GM12878 (cell line): ENCODE measurements around the gene DSTN. TPM values are rescaled to one million over a fixed set of nuclear protein-coding genes. Genes with fewer than 3 reads are reported as not detected.

Experiments used
- ATAC-seq: fragments of 200-7000 bp; cut with Tn5 transposase; 3 replicates; pipeline ENCODE4 v1.9.1; 2020; ENCODE audit warnings: mild to moderate bottlenecking, moderate library complexity
- BruUV-seq: library from RNA; stranded (reverse); fragments of 400-500 nt; replicated peaks from 2 replicates; lab custom pipeline; 2021; lab: Mats Ljungman, UMichigan
- CTCF ChIA-PET: fragments of 300-600 bp; sonication (Branson Sonifier 250); formaldehyde crosslinking; extraction: SDS; loops from one replicate; lab custom pipeline; 2021; ENCODE audit warnings: inconsistent platforms; lab: Yijun Ruan, JAX
- POLR2A ChIA-PET: fragments of 350-600 bp; formaldehyde crosslinking; extraction: SDS; loops from one replicate; lab custom pipeline; 2021; ENCODE audit warnings: inconsistent platforms; lab: Charles Lee
- RAD21 ChIA-PET: fragments of 300-600 bp; sonication (Branson Sonifier 250); formaldehyde crosslinking; loops from one replicate; lab custom pipeline; 2023; ENCODE audit warnings: antibody characterized with exemption; ENCODE audit not compliant: unreplicated experiment; lab: Charles Lee
- SMC1A ChIA-PET: fragments of 300-600 bp; sonication (Branson Sonifier 250); formaldehyde crosslinking; loops from one replicate; lab custom pipeline; 2023; ENCODE audit not compliant: unreplicated experiment, uncharacterized antibody; lab: Charles Lee
- DNase-seq: peaks from one replicate; pipeline ENCODE4 v3.0.0-alpha.2; 2011; ENCODE audit warnings: low read depth, low spot score
- FAIRE-seq: peaks from 3 replicates; lab custom pipeline; 2011; peaks lifted over from hg19 to GRCh38; lab: Jason Lieb, UNC
- H2AFZ ChIP-seq: 2 replicates; pipeline ENCODE4 v1.6.0; 2011; ENCODE audit warnings: low read depth, low read length, control low read depth; ENCODE audit not compliant: control insufficient read depth
- H3K27ac ChIP-seq: 2 replicates; pipeline ENCODE4 v1.5.1; 2011; ENCODE audit warnings: control low read depth; ENCODE audit not compliant: control insufficient read depth, insufficient read depth
- H3K27me3 ChIP-seq, 2 experiments: replicated peaks in 1 of 2; 2 replicates each; pipeline versions ENCODE4 v1.6.0 to v1.6.1; 2011; ENCODE audit warnings: low read length in 1 of 2; ENCODE audit not compliant: control insufficient read depth in 2 of 2, insufficient read depth in 2 of 2
- H3K36me3 ChIP-seq, 2 experiments: 2 replicates each; pipeline ENCODE4 v1.5.1; 2011; ENCODE audit warnings: low read length in 1 of 2; ENCODE audit not compliant: control insufficient read depth in 2 of 2, insufficient read depth in 2 of 2
- H3K4me1 ChIP-seq: 2 replicates; pipeline ENCODE4 v1.6.1; 2011; ENCODE audit warnings: mild to moderate bottlenecking, low read length, moderate library complexity, mixed read lengths; ENCODE audit not compliant: control insufficient read depth, insufficient read depth
- H3K4me2 ChIP-seq: 2 replicates; pipeline ENCODE4 v1.6.0; 2011; ENCODE audit warnings: control low read depth; ENCODE audit not compliant: control insufficient read depth, insufficient read depth
- H3K4me3 ChIP-seq: fragments of 200-600 bp; sonication (generic); 2 replicates; pipeline ENCODE4 v1.5.1; 2016
- H3K79me2 ChIP-seq: 2 replicates; pipeline ENCODE4 v1.6.0; 2011; ENCODE audit warnings: low read length; ENCODE audit not compliant: control insufficient read depth, insufficient read depth
- H3K9ac ChIP-seq: 2 replicates; pipeline ENCODE4 v1.8.0; 2011; ENCODE audit warnings: low read length, control low read depth, mixed read lengths; ENCODE audit not compliant: control insufficient read depth, insufficient read depth
- H3K9me3 ChIP-seq: replicated peaks from 3 replicates; pipeline ENCODE4 v1.5.1; 2011; ENCODE audit warnings: mild to moderate bottlenecking, low read length; ENCODE audit not compliant: control insufficient read depth, insufficient read depth
- H4K20me1 ChIP-seq: 2 replicates; pipeline ENCODE4 v1.6.0; 2011; ENCODE audit not compliant: control insufficient read depth, insufficient read depth
- ATF7 ChIP-seq: fragments of 450-650 bp; IDR thresholded peaks from 2 replicates; pipeline ENCODE4 v1.6.1; 2016; ENCODE audit warnings: low read depth, mild to moderate bottlenecking
- CBX5 ChIP-seq: sonication (generic); IDR thresholded peaks from 2 replicates; pipeline ENCODE4 v1.6.1; 2016; ENCODE audit warnings: low read depth, moderate library complexity, mild to moderate bottlenecking, inconsistent platforms
- ESRRA ChIP-seq: IDR thresholded peaks from 2 replicates; pipeline ENCODE4 v1.6.1; 2012; ENCODE audit warnings: mild to moderate bottlenecking, low read length, improper control_type of control experiment
- HDAC2 ChIP-seq: fragments of 200-600 bp; sonication (generic); IDR thresholded peaks from 2 replicates; pipeline ENCODE4 v1.6.1; 2017
- IRF3 ChIP-seq: fragments of 450-650 bp; IDR thresholded peaks from 2 replicates; pipeline ENCODE4 v1.6.1; 2014; ENCODE audit warnings: mild to moderate bottlenecking
- KDM1A ChIP-seq: fragments of 200-600 bp; sonication (generic); IDR thresholded peaks from 2 replicates; pipeline ENCODE4 v1.6.1; 2016; ENCODE audit warnings: borderline replicate concordance
- MEF2B ChIP-seq: fragments of 450-650 bp; IDR thresholded peaks from 2 replicates; pipeline ENCODE4 v1.6.1; 2018; ENCODE audit warnings: mild to moderate bottlenecking, moderate library complexity; ENCODE audit not compliant: partially characterized antibody, poor library complexity, severe bottlenecking
- RB1 ChIP-seq: fragments of 450-650 bp; formaldehyde crosslinking; IDR thresholded peaks from 2 replicates; pipeline ENCODE4 v1.6.1; 2017; ENCODE audit warnings: mild to moderate bottlenecking, borderline replicate concordance
- STAT1 ChIP-seq: fragments of 450-650 bp; conservative IDR thresholded peaks from 2 replicates; pipeline ENCODE4 v1.6.1; 2014; ENCODE audit warnings: antibody characterized with exemption, mild to moderate bottlenecking
- YY1 ChIP-seq: IDR thresholded peaks from 2 replicates; pipeline ENCODE4 v1.6.1; 2011; ENCODE audit warnings: low read depth, mild to moderate bottlenecking, low read length
- ZBED1 ChIP-seq: IDR thresholded peaks from 2 replicates; pipeline ENCODE4 v1.6.1; 2016; ENCODE audit warnings: borderline replicate concordance
- ZBTB33 ChIP-seq: fragments of 450-650 bp; IDR thresholded peaks from 2 replicates; pipeline ENCODE4 v1.6.1; 2017; ENCODE audit warnings: mild to moderate bottlenecking
- ZBTB40 ChIP-seq: fragments of 450-650 bp; IDR thresholded peaks from 2 replicates; pipeline ENCODE4 v1.6.1; 2016; ENCODE audit warnings: mild to moderate bottlenecking, moderate library complexity, borderline replicate concordance
- ZNF217 ChIP-seq: fragments of 450-650 bp; IDR thresholded peaks from 2 replicates; pipeline ENCODE4 v1.6.1; 2017; ENCODE audit warnings: antibody characterized with exemption, mild to moderate bottlenecking
- ZZZ3 ChIP-seq: IDR thresholded peaks from 2 replicates; pipeline ENCODE4 v1.6.1; 2011; ENCODE audit warnings: low read depth; ENCODE audit not compliant: control insufficient read depth, insufficient read length
- WGBS: methylation state at CpG from one replicate; pipeline ENCODE4 v1.1.6; 2016; ENCODE audit warnings: low lambda C conversion rate; ENCODE audit not compliant: insufficient replicate concordance, insufficient coverage; ENCODE audit errors: missing lambda C conversion rate; 5-methylcytosine and 5-hydroxymethylcytosine counted together
- in situ Hi-C: fragments of 300-500 bp; cut with MboI; formaldehyde crosslinking; loops from 9 replicates; pipeline ENCODE4 v1.14.3; 2018; ENCODE audit warnings: mixed read lengths
- intact Hi-C: fragments of 100-400 bp; cut with micrococcal nuclease; formaldehyde crosslinking; loops from one replicate; pipeline ENCODE4 v1.14.2; 2022; ENCODE audit not compliant: unreplicated experiment
- polyA plus RNA-seq, 11 experiments: library from polyadenylated mRNA; depleted of rRNA in 4 of 11; unstranded in 6 of 11; stranded (reverse) in 5 of 11; fragments of >200 nt; fragmentation: Nextera tagmentation in 4 of 11; fragmentation: Illumina TruSeq in 1 of 11; extraction: Ambion mirVana in 4 of 11; extraction: Trizol in 1 of 11; gene quantifications; 1 replicate in 1 of 11; 2 replicates in 10 of 11; pipeline versions ENCODE4 v1.2.1 to v1.2.3, GENCODE V29; 2011 to 2016; ENCODE audit warnings: inconsistent platforms in 2 of 11, missing spikeins in 2 of 11, low read depth in 1 of 11
- total RNA-seq, 4 experiments: library from RNA; depleted of rRNA in 3 of 4; stranded (reverse); fragments of >200 nt in 3 of 4; fragmentation: Illumina TruSeq in 1 of 4; extraction: Trizol in 1 of 4; gene quantifications; 2 replicates each; pipeline versions ENCODE4 v1.2.1 to v1.2.3, GENCODE V29; 2013 to 2021

The DSTN gene
- total and polyA plus RNA-seq, 10 of the 15 experiments (the other 5 are each of a cell fraction or from before 2014, with no cell fraction given) = 26.7 to 137 (median 40.8) TPM

GRCh38 chr20:17625246-17626051 is 55.6 kb downstream of the DSTN start:
- no peaks in the 10 kb centered on the region for H3K9me3 ChIP-seq
- BruUV-seq = no TSS peak
- 97% methylated on average over 27 of the region's 27 CpGs for WGBS
- no peak for ATAC-seq
- no peak for FAIRE-seq
- H4K20me1 ChIP-seq = no peaks in the 10 kb centered on the region
- no peak overlapping the region for H3K4me3 ChIP-seq
- ChIA-PET CTCF (no interaction called here), SMC1A (no interaction called here), RAD21 (no interaction called here), POLR2A (no interaction called here)
- DNase-seq = no peak
- in situ Hi-C loops = no loop called here
- H3K79me2 ChIP-seq = no peaks in the 10 kb centered on the region
- no peaks in the 10 kb centered on the region for H3K4me1 ChIP-seq
- H3K27ac ChIP-seq = no peak overlapping the region
- intact Hi-C loops = no loop called here
- H3K4me2 ChIP-seq = no peak overlapping the region
- H3K36me3 ChIP-seq = peaks cover 14 to 18% of the 10 kb centered on the region in 2 experiments
- H2AFZ ChIP-seq = no peak overlapping the region
- H3K27me3 ChIP-seq = no peaks in the 10 kb centered on the region
- no peak overlapping the region for H3K9ac ChIP-seq
- TF ChIP-seq MEF2B (no peak), ATF7 (no peak), HDAC2 (no peak), ZBTB33 (no peak), ZZZ3 (no peak), ZBED1 (no peak), IRF3 (no peak), CBX5 (no peak), STAT1 (no peak), RB1 (no peak), KDM1A (no peak), ZBTB40 (no peak), ZNF217 (no peak), YY1 (no peak), ESRRA (no peak)
